CD8-positive, alpha-beta memory T cell (primary cell): ENCODE results near the gene INHBA. TPM values are rescaled to one million over a fixed set of nuclear protein-coding genes. Genes with fewer than 3 reads are reported as not detected.

Experiments used
- CTCF ChIA-PET: fragments of 350-600 bp; sonication (Branson Sonifier 250); formaldehyde crosslinking; loops from one replicate; lab custom pipeline; 2021; ENCODE audit warnings: antibody characterized with exemption; lab: Charles Lee
- POLR2A ChIA-PET: fragments of 350-600 bp; sonication (Branson Sonifier 250); formaldehyde crosslinking; loops from one replicate; lab custom pipeline; 2021; ENCODE audit warnings: antibody characterized with exemption; lab: Charles Lee
- DNase-seq, 5 donors: peaks; one replicate each; pipeline versions ENCODE4 v3.0.0 to v3.0.0-alpha.2; 2020 to 2022; ENCODE audit warnings: mixed read lengths in 1 of 5
- H3K27ac ChIP-seq: one replicate; pipeline ENCODE4 v1.7.0; 2013; ENCODE audit warnings: low read depth, mild to moderate bottlenecking, low read length, moderate library complexity
- H3K27me3 ChIP-seq: 2 replicates; pipeline ENCODE4 v1.7.0; 2013; ENCODE audit warnings: low read length, mild to moderate bottlenecking; ENCODE audit not compliant: insufficient read depth, poor library complexity, severe bottlenecking
- H3K36me3 ChIP-seq: 2 replicates; pipeline ENCODE4 v1.7.0; 2013; ENCODE audit warnings: mild to moderate bottlenecking, low read length, moderate library complexity; ENCODE audit not compliant: insufficient read depth
- H3K4me1 ChIP-seq: 2 replicates; pipeline ENCODE4 v1.7.0; 2013; ENCODE audit warnings: mild to moderate bottlenecking, low read length, moderate library complexity; ENCODE audit not compliant: insufficient read depth
- H3K4me3 ChIP-seq: 2 replicates; pipeline ENCODE4 v1.7.0; 2013; ENCODE audit warnings: mild to moderate bottlenecking, low read length
- H3K9me3 ChIP-seq: 2 replicates; pipeline ENCODE4 v1.7.0; 2013; ENCODE audit warnings: mild to moderate bottlenecking, low read length
- H3K27ac Mint-ChIP-seq, 8 donors: one replicate each; pipeline ENCODE4 v1.8.0; 2020 to 2021; ENCODE audit warnings: mixed read lengths in 8 of 8, mild to moderate bottlenecking in 6 of 8, inconsistent platforms in 3 of 8, moderate library complexity in 3 of 8
- H3K27me3 Mint-ChIP-seq, 2 donors: one replicate each; pipeline ENCODE4 v1.8.0; 2020 to 2021; ENCODE audit warnings: mixed read lengths in 2 of 2, mild to moderate bottlenecking in 1 of 2, moderate library complexity in 1 of 2
- H3K36me3 Mint-ChIP-seq, 3 donors: one replicate each; pipeline ENCODE4 v1.8.0; 2020 to 2021; ENCODE audit warnings: mixed read lengths in 3 of 3, inconsistent platforms in 1 of 3, mild to moderate bottlenecking in 1 of 3
- H3K4me1 Mint-ChIP-seq, 3 donors: one replicate each; pipeline ENCODE4 v1.8.0; 2020 to 2021; ENCODE audit warnings: mixed read lengths in 3 of 3, inconsistent platforms in 1 of 3, mild to moderate bottlenecking in 1 of 3
- H3K4me3 Mint-ChIP-seq, 7 donors: one replicate each; pipeline ENCODE4 v1.8.0; 2020 to 2021; ENCODE audit warnings: mixed read lengths in 7 of 7, mild to moderate bottlenecking in 6 of 7, moderate library complexity in 4 of 7, inconsistent platforms in 2 of 7
- H3K9me3 Mint-ChIP-seq, 5 donors: one replicate each; pipeline ENCODE4 v1.8.0; 2020 to 2022; ENCODE audit warnings: mixed read lengths in 5 of 5, mild to moderate bottlenecking in 3 of 5, moderate library complexity in 2 of 5, inconsistent platforms in 1 of 5
- polyA plus RNA-seq: library from polyadenylated mRNA; unstranded; fragments of 300-500 nt; fragmentation: Illumina TruSeq; gene quantifications from one replicate; pipeline ENCODE4 v1.2.3, GENCODE V29; 2021
- total RNA-seq, 2 experiments: library from RNA; stranded (reverse); gene quantifications; one replicate each; pipeline ENCODE4 v1.2.3, GENCODE V29; 2021

The INHBA gene
- total and polyA plus RNA-seq, 3 experiments from 2014 or later = not detected

DNA sequence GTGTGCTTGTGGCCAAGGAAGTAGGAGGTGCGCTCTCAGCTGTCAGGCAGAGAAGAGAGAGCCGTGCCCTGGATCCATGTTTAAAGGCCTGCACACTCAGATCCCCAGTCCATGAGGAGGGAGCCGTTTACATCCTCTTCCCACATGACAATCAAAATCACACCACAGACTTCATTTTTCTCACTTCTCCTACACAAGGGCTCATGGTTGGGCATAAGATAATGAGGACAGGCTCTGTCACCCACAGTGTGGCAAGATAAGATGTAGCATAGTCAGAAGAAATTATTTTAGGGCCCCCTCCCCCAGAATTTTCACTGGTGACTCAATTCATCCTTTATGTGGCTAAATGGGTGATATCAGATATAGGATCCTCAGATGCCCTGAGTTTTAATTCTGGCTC lies 35.9 kb upstream of the INHBA start:
- no peak overlapping the region for H3K4me3 ChIP-seq
- POLR2A ChIA-PET = no interaction called here
- H3K4me1 Mint-ChIP-seq = no peaks in the 10 kb centered on the region
- H3K9me3 ChIP-seq = no peaks in the 10 kb centered on the region
- H3K27me3 Mint-ChIP-seq = peaks cover 3 to 5% of the 10 kb centered on the region in 2 donors
- CTCF ChIA-PET = no interaction called here
- no peak overlapping the region for H3K27ac Mint-ChIP-seq
- no peak overlapping the region for H3K27ac ChIP-seq
- no peaks in the 10 kb centered on the region for H3K36me3 ChIP-seq
- no peak for DNase-seq
- peaks cover 0 to 2% (median 0%) of the 10 kb centered on the region in 3 donors for H3K36me3 Mint-ChIP-seq
- H3K9me3 Mint-ChIP-seq = peaks cover 7 to 21% (median 13%) of the 10 kb centered on the region in 5 donors
- H3K27me3 ChIP-seq = no peaks in the 10 kb centered on the region
- no peak overlapping the region for H3K4me3 Mint-ChIP-seq
- H3K4me1 ChIP-seq = no peaks in the 10 kb centered on the region

- H3K27me3 ChIP-seq = no peaks in the 10 kb centered on the region
- Mint-ChIP-seq H3K9me3 (peaks cover 5 to 19% (median 13%) of the 10 kb centered on the region in 5 donors), H3K4me3 (no peak overlapping the region), H3K36me3 (peaks cover 0 to 2% (median 0%) of the 10 kb centered on the region in 3 donors), H3K27me3 (peaks cover 0 to 5% of the 10 kb centered on the region in 2 donors), H3K4me1 (no peaks in the 10 kb centered on the region), H3K27ac (no peak overlapping the region)
- ChIA-PET CTCF (no interaction called here), POLR2A (no interaction called here)
- no peaks in the 10 kb centered on the region for H3K4me1 ChIP-seq
- H3K4me3 ChIP-seq = no peak overlapping the region
- H3K9me3 ChIP-seq = no peaks in the 10 kb centered on the region
- H3K27ac ChIP-seq = no peak overlapping the region
- no peak for DNase-seq
- no peaks in the 10 kb centered on the region for H3K36me3 ChIP-seq
These were observed 35.4 kb upstream of the INHBA start for GRCh38 chr7:41738336-41738735.

DNA sequence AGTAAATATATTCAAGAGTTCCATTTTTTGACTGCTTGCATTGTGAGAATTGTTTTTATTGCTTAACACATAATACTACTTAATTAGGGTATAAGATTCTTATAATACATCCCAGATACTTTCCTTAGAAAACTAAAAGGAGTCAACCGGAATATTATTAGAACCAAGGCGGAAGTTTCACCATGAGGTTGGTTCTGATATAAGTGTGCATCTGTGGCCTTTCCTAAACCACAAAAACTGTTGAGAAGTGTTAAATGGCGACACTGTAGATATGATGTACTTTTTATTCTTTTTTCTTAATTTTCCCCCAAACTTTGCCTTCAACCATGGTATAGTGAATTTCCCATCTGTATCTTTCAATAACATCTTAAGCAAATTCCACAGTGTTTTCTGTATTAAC lies 32.3 kb upstream of the INHBA start:
- no peaks in the 10 kb centered on the region for H3K4me1 ChIP-seq
- H3K4me3 ChIP-seq = no peak overlapping the region
- DNase-seq = no peak
- peaks cover 0 to 4% (median 0%) of the 10 kb centered on the region in 5 donors for H3K9me3 Mint-ChIP-seq
- H3K27ac ChIP-seq = no peak overlapping the region
- H3K9me3 ChIP-seq = no peaks in the 10 kb centered on the region
- peaks cover 4 to 5% (median 4%) of the 10 kb centered on the region in 3 donors for H3K4me1 Mint-ChIP-seq
- POLR2A ChIA-PET = no interaction called here
- H3K36me3 ChIP-seq = no peaks in the 10 kb centered on the region
- H3K27me3 Mint-ChIP-seq = peaks cover 0 to 5% of the 10 kb centered on the region in 2 donors
- H3K36me3 Mint-ChIP-seq = no peaks in the 10 kb centered on the region
- H3K27ac Mint-ChIP-seq = no peak overlapping the region
- H3K27me3 ChIP-seq = no peaks in the 10 kb centered on the region
- H3K4me3 Mint-ChIP-seq = no peak overlapping the region
- CTCF ChIA-PET = no interaction called here

- ChIA-PET POLR2A (no interaction called here), CTCF (no interaction called here)
- H3K9me3 Mint-ChIP-seq = peaks cover 0 to 3% (median 0%) of the 10 kb centered on the region in 5 donors
- Histone ChIP-seq H3K27me3 (no peaks in the 10 kb centered on the region), H3K27ac (no peak overlapping the region), H3K36me3 (no peaks in the 10 kb centered on the region), H3K4me3 (no peak overlapping the region), H3K4me1 (no peaks in the 10 kb centered on the region), H3K9me3 (no peaks in the 10 kb centered on the region)
- peaks cover 4 to 5% (median 4%) of the 10 kb centered on the region in 3 donors for H3K4me1 Mint-ChIP-seq
- H3K4me3 Mint-ChIP-seq = no peak overlapping the region
- H3K36me3 Mint-ChIP-seq = no peaks in the 10 kb centered on the region
- H3K27ac Mint-ChIP-seq = no peak overlapping the region
- DNase-seq = no peak
- H3K27me3 Mint-ChIP-seq = peaks cover 2 to 5% of the 10 kb centered on the region in 2 donors
These were observed 30.0 kb upstream of the INHBA start for GRCh38 chr7:41732843-41733306.

GRCh38 chr7:41732436-41732785 lies 29.5 kb upstream of the INHBA start:
- no peaks in the 10 kb centered on the region for H3K36me3 ChIP-seq
- ChIA-PET CTCF (no interaction called here), POLR2A (no interaction called here)
- Mint-ChIP-seq H3K27ac (no peak overlapping the region), H3K4me1 (peaks cover 4 to 5% (median 4%) of the 10 kb centered on the region in 3 donors), H3K36me3 (no peaks in the 10 kb centered on the region), H3K27me3 (peaks cover 4 to 5% of the 10 kb centered on the region in 2 donors), H3K9me3 (peaks cover 0 to 3% (median 0%) of the 10 kb centered on the region in 5 donors), H3K4me3 (no peak overlapping the region)
- no peak overlapping the region for H3K4me3 ChIP-seq
- H3K4me1 ChIP-seq = no peaks in the 10 kb centered on the region
- no peak for DNase-seq
- H3K9me3 ChIP-seq = no peaks in the 10 kb centered on the region
- H3K27me3 ChIP-seq = no peaks in the 10 kb centered on the region
- no peak overlapping the region for H3K27ac ChIP-seq

- H3K27me3 ChIP-seq = no peaks in the 10 kb centered on the region
- peaks cover 0 to 3% (median 0%) of the 10 kb centered on the region in 5 donors for H3K9me3 Mint-ChIP-seq
- CTCF ChIA-PET = no interaction called here
- H3K27ac ChIP-seq = no peak overlapping the region
- H3K27me3 Mint-ChIP-seq = peaks cover 5% of the 10 kb centered on the region in 2 donors
- H3K4me1 ChIP-seq = no peaks in the 10 kb centered on the region
- H3K36me3 Mint-ChIP-seq = no peaks in the 10 kb centered on the region
- H3K4me1 Mint-ChIP-seq = peaks cover 4 to 5% (median 4%) of the 10 kb centered on the region in 3 donors
- H3K4me3 Mint-ChIP-seq = no peak overlapping the region
- DNase-seq = no peak
- H3K9me3 ChIP-seq = no peaks in the 10 kb centered on the region
- no peak overlapping the region for H3K4me3 ChIP-seq
- no peaks in the 10 kb centered on the region for H3K36me3 ChIP-seq
- no peak overlapping the region for H3K27ac Mint-ChIP-seq
- POLR2A ChIA-PET = no interaction called here
These were observed 28.9 kb upstream of the INHBA start for GRCh38 chr7:41731493-41732435.

DNA sequence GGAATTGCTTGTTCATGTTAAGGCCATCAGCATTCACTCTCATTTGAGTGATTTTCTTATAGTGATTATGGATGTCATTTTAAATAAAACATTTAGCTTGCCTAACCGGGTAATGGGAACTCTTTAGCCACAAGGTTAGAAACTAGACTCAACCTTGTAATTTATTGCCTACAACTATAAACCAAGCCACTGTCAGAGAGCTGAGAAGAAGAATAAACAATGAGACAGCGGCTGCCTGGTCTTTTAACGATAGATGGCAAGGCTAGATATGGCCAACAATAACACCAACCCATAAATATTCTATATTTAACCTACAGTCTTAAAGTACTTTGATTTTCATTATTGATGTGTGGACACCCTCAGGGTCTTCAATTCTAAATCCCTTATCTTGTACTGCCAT lies 27.8 kb upstream of the INHBA start:
- DNase-seq = no peak
- ChIA-PET POLR2A (no interaction called here), CTCF (interaction anchor here (1.1 kb wide), 1 partner anchor 9 kb away, joined by 3 read pairs; no protein-coding TSS in a partner anchor)
- H3K4me3 ChIP-seq = no peak overlapping the region
- Mint-ChIP-seq H3K9me3 (peaks cover 0 to 3% (median 0%) of the 10 kb centered on the region in 5 donors), H3K4me3 (no peak overlapping the region), H3K36me3 (no peaks in the 10 kb centered on the region), H3K4me1 (peaks cover 4 to 5% (median 4%) of the 10 kb centered on the region in 3 donors), H3K27me3 (peaks cover 4 to 5% of the 10 kb centered on the region in 2 donors), H3K27ac (no peak overlapping the region)
- no peaks in the 10 kb centered on the region for H3K9me3 ChIP-seq
- no peaks in the 10 kb centered on the region for H3K36me3 ChIP-seq
- no peaks in the 10 kb centered on the region for H3K27me3 ChIP-seq
- no peaks in the 10 kb centered on the region for H3K4me1 ChIP-seq
- H3K27ac ChIP-seq = no peak overlapping the region

DNA sequence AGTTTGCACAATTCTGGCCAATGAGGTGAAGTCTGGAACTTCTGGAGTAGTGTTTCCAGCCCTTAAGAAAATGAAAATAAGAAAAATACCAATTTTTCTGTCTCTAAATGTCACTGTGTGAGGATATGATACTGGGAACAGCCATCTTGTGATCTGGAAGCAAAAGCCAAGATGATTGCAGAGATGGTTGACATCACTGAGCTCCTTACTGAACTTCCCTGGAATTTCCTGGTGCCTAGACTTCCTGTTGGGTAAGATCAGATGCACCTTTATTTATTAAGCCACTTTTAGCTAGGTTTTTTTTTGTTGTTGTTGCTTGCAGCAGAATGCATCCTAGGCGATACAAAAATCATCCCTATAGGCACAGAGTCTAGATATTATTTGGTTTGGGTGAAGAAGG lies 27.3 kb upstream of the INHBA start:
- Histone ChIP-seq H3K27ac (no peak overlapping the region), H3K4me1 (no peaks in the 10 kb centered on the region), H3K36me3 (no peaks in the 10 kb centered on the region), H3K4me3 (no peak overlapping the region), H3K27me3 (no peaks in the 10 kb centered on the region), H3K9me3 (no peaks in the 10 kb centered on the region)
- H3K27ac Mint-ChIP-seq = no peak overlapping the region
- DNase-seq = no peak
- CTCF ChIA-PET = interaction anchor here (1.1 kb wide), 1 partner anchor 10 kb away, joined by 3 read pairs; no protein-coding TSS in a partner anchor
- peaks cover 4 to 5% (median 4%) of the 10 kb centered on the region in 3 donors for H3K4me1 Mint-ChIP-seq
- peaks cover 0 to 5% of the 10 kb centered on the region in 2 donors for H3K27me3 Mint-ChIP-seq
- POLR2A ChIA-PET = no interaction called here
- no peaks in the 10 kb centered on the region for H3K36me3 Mint-ChIP-seq
- H3K9me3 Mint-ChIP-seq = peaks cover 0 to 3% (median 0%) of the 10 kb centered on the region in 5 donors
- no peak overlapping the region for H3K4me3 Mint-ChIP-seq
